PC-9 (cell line): ENCODE measurements around the gene NF2. TPM values are rescaled to one million over a fixed set of nuclear protein-coding genes. Genes with fewer than 3 reads are reported as not detected.

Experiments
- BruUV-seq: library from RNA; stranded (reverse); fragments of 400-500 nt; replicated peaks from 2 replicates; lab custom pipeline; 2021; lab: Mats Ljungman, UMichigan
- CTCF ChIA-PET: fragments of 300-600 bp; sonication (Branson Sonifier 250); formaldehyde crosslinking; loops from one replicate; lab custom pipeline; 2022; ENCODE audit warnings: antibody characterized with exemption; lab: Charles Lee
- POLR2A ChIA-PET: fragments of 300-600 bp; sonication (Branson Sonifier 250); formaldehyde crosslinking; loops from one replicate; lab custom pipeline; 2022; ENCODE audit warnings: antibody characterized with exemption; ENCODE audit not compliant: unreplicated experiment; lab: Charles Lee
- DNase-seq, 2 experiments: peaks; one replicate each; pipeline versions ENCODE4 v3.0.0 to v3.0.0-alpha.2; 2015 to 2022; ENCODE audit warnings: mixed read lengths in 1 of 2
- H2AFZ ChIP-seq: fragments of 200-600 bp; sonication (generic); 2 replicates; pipeline ENCODE4 v1.8.1; 2017; ENCODE audit warnings: antibody characterized with exemption
- H3F3A ChIP-seq: fragments of 200-600 bp; sonication (generic); 2 replicates; pipeline ENCODE4 v1.8.1; 2017; ENCODE audit warnings: antibody characterized with exemption, mild to moderate bottlenecking, low read depth; ENCODE audit not compliant: insufficient read depth
- H3K27ac ChIP-seq: fragments of 200-600 bp; sonication (generic); 2 replicates; pipeline ENCODE4 v1.6.1; 2016; ENCODE audit warnings: mixed run types
- H3K27me3 ChIP-seq: fragments of 200-600 bp; sonication (generic); 2 replicates; pipeline ENCODE4 v1.6.1; 2016; ENCODE audit warnings: low read depth, mixed run types; ENCODE audit not compliant: insufficient read depth
- H3K36me3 ChIP-seq: fragments of 200-600 bp; sonication (generic); 2 replicates; pipeline ENCODE4 v1.6.1; 2016; ENCODE audit warnings: low read depth, mixed run types
- H3K4me1 ChIP-seq: fragments of 200-600 bp; sonication (generic); replicated peaks from 2 replicates; pipeline ENCODE4 v1.6.1; 2016; ENCODE audit warnings: mixed run types; ENCODE audit not compliant: insufficient read depth
- H3K4me2 ChIP-seq: fragments of 200-600 bp; sonication (generic); 2 replicates; pipeline ENCODE4 v1.6.1; 2017; ENCODE audit warnings: mixed run types
- H3K4me3 ChIP-seq: fragments of 200-600 bp; sonication (generic); 2 replicates; pipeline ENCODE4 v1.6.1; 2016; ENCODE audit warnings: mixed run types
- H3K79me2 ChIP-seq: fragments of 200-600 bp; sonication (generic); 2 replicates; pipeline ENCODE4 v1.6.1; 2017; ENCODE audit warnings: low read depth, mixed run types
- H3K9me2 ChIP-seq: fragments of 200-600 bp; sonication (generic); 2 replicates; pipeline ENCODE4 v1.8.1; 2017; ENCODE audit warnings: mild to moderate bottlenecking; ENCODE audit not compliant: insufficient read depth
- H3K9me3 ChIP-seq: fragments of 200-600 bp; sonication (generic); 2 replicates; pipeline ENCODE4 v1.8.1; 2016; ENCODE audit warnings: low read depth; ENCODE audit not compliant: insufficient read depth
- H4K20me1 ChIP-seq: fragments of 200-600 bp; sonication (generic); 2 replicates; pipeline ENCODE4 v1.8.1; 2017; ENCODE audit not compliant: insufficient read depth
- CTCF ChIP-seq: fragments of 200-600 bp; sonication (generic); conservative IDR thresholded peaks from 2 replicates; pipeline ENCODE4 v1.6.1; 2017; ENCODE audit warnings: mixed run types, antibody characterized with exemption, mild to moderate bottlenecking, moderate library complexity
- EZH2 ChIP-seq: fragments of 200-600 bp; sonication (generic); IDR thresholded peaks from 2 replicates; pipeline ENCODE4 v1.8.0; 2017; ENCODE audit warnings: antibody characterized with exemption, low read depth
- intact Hi-C: fragments of 100-400 bp; cut with micrococcal nuclease; formaldehyde crosslinking; loops from one replicate; pipeline ENCODE4 v1.10.0; 2022; ENCODE audit not compliant: unreplicated experiment
- total RNA-seq: library from RNA; stranded (reverse); gene quantifications from 2 replicates; pipeline ENCODE4 v1.2.3, GENCODE V29; 2021

The NF2 gene
- total RNA-seq, 1 experiment from 2014 or later, result 73.2 TPM

GRCh38 chr22:29638678-29639077 lies 35.2 kb downstream of the NF2 start:
- intact Hi-C loops, result loop anchor here (5.0 kb wide), 2 partner anchors 241 to 369 kb away; no protein-coding TSS in a partner anchor
- ChIA-PET POLR2A (no interaction called here), CTCF (no interaction called here)
- no TSS peak for BruUV-seq
- peaks cover 16% of the 10 kb centered on the region; the same call in 1 of the 2 replicates for H3F3A ChIP-seq
- H2AFZ ChIP-seq, result no peak overlapping the region
- H3K4me3 ChIP-seq, result no peak overlapping the region
- H3K9me2 ChIP-seq, result no peaks in the 10 kb centered on the region
- no peaks in the 10 kb centered on the region for H3K9me3 ChIP-seq
- no peak overlapping the region for H3K4me2 ChIP-seq
- peaks cover 17% of the 10 kb centered on the region for H3K36me3 ChIP-seq
- 0 out of 2 replicates have a peak, but pooled peaks cover 3% of the 10 kb centered on the region for H4K20me1 ChIP-seq
- no peaks in the 10 kb centered on the region for H3K27me3 ChIP-seq
- DNase-seq, result no peak
- H3K79me2 ChIP-seq, result peaks cover 25% of the 10 kb centered on the region
- H3K27ac ChIP-seq, result no peak overlapping the region
- no peak for TF ChIP-seq CTCF
- TF ChIP-seq EZH2, result no peak
- 0 out of 2 replicates have a peak, but pooled peaks cover 3% of the 10 kb centered on the region for H3K4me1 ChIP-seq

DNA sequence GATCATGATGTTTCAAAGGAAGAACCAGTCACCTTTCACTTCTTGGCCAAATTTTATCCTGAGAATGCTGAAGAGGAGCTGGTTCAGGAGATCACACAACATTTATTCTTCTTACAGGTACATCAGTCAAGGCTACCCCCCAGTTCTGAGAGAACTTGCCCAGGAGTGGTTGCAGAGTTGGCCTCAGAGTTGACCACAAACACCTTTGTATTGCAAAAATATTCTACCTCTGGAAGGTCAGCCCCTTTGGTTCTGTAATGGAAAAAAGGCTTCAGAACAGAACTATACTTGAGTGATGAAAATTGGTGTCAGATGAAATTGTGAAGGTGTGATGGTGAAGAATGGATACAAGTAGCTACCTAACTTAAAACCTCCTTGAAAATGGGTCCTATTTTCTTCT lies 35.7 kb downstream of the NF2 start:
- Histone ChIP-seq H3K4me3 (no peak overlapping the region), H3K36me3 (peaks cover 17% of the 10 kb centered on the region), H3K27ac (no peak overlapping the region), H3K27me3 (no peaks in the 10 kb centered on the region), H3K4me1 (no peaks in the 10 kb centered on the region), H3F3A (peaks cover 16% of the 10 kb centered on the region; the same call in 1 of the 2 replicates), H4K20me1 (0 out of 2 replicates have a peak, but pooled peaks cover 3% of the 10 kb centered on the region), H3K79me2 (peaks cover 21% of the 10 kb centered on the region), H3K9me2 (no peaks in the 10 kb centered on the region), H3K4me2 (no peak overlapping the region), H2AFZ (no peak overlapping the region), H3K9me3 (no peaks in the 10 kb centered on the region)
- ChIA-PET CTCF (no interaction called here), POLR2A (no interaction called here)
- no peak for DNase-seq
- no TSS peak for BruUV-seq
- no peak for TF ChIP-seq CTCF
- no peak for TF ChIP-seq EZH2
- intact Hi-C loops, result loop anchor here (5.0 kb wide), 2 partner anchors 242 to 368 kb away; no protein-coding TSS in a partner anchor

- POLR2A ChIA-PET, result no interaction called here
- BruUV-seq, result no TSS peak
- Histone ChIP-seq H3K9me2 (no peaks in the 10 kb centered on the region), H3K4me2 (no peak overlapping the region), H3K36me3 (peaks cover 17% of the 10 kb centered on the region), H3K27me3 (no peaks in the 10 kb centered on the region), H3K79me2 (peaks cover 14% of the 10 kb centered on the region; the same call in 1 of the 2 replicates), H3K4me3 (no peak overlapping the region), H2AFZ (no peak overlapping the region), H3F3A (no peaks in the 10 kb centered on the region; the same call in 1 of the 2 replicates), H3K4me1 (no peaks in the 10 kb centered on the region), H3K9me3 (no peaks in the 10 kb centered on the region), H4K20me1 (0 out of 2 replicates have a peak, but pooled peaks cover 3% of the 10 kb centered on the region), H3K27ac (no peak overlapping the region)
- TF ChIP-seq EZH2 (no peak), CTCF (no peak)
- CTCF ChIA-PET, result no interaction called here
- intact Hi-C loops, result no loop called here
- no peak for DNase-seq
Observed at GRCh38 chr22:29641042-29641699, 37.7 kb downstream of the NF2 start.
